GM21737 (cell line): ENCODE results near the gene PRMT7.
"Not testable (repeated sequence)": the region's sequence is repeated elsewhere in the genome, so short reads cannot be mapped to it uniquely, and the experiment has no call there.

Experiments
- ATAC-seq: cut with Tn5 transposase; IDR thresholded peaks from one replicate; pipeline ENCODE4 v1.9.1; 2021; ENCODE audit warnings: mild to moderate bottlenecking, moderate library complexity; ENCODE audit not compliant: unreplicated experiment

PRMT7 gene

GRCh38 chr16:68283801-68284598, 26.8 kb upstream of the PRMT7 start:
- no peak for ATAC-seq

GRCh38 chr16:68284847-68285246, 26.0 kb upstream of the PRMT7 start:
- peak; percentile 44 for ATAC-seq

- no peak for ATAC-seq
Measured at GRCh38 chr16:68285683-68286082, 25.1 kb upstream of the PRMT7 start.

- ATAC-seq = no peak
Measured at GRCh38 chr16:68286153-68287074, 24.4 kb upstream of the PRMT7 start.

GRCh38 chr16:68287276-68288251, 23.3 kb upstream of the PRMT7 start:
- ATAC-seq = no peak

- no peak for ATAC-seq
Measured at GRCh38 chr16:68288252-68288650, 22.6 kb upstream of the PRMT7 start.

- not testable (repeated sequence) for ATAC-seq
Measured at GRCh38 chr16:68288796-68289195, 22.0 kb upstream of the PRMT7 start.

- ATAC-seq = no peak
Measured at GRCh38 chr16:68289202-68289601, 21.6 kb upstream of the PRMT7 start.

GRCh38 chr16:68289621-68290329, 21.0 kb upstream of the PRMT7 start:
- peak; percentile 86 for ATAC-seq

- no peak for ATAC-seq
Measured at GRCh38 chr16:68290450-68290849, 20.4 kb upstream of the PRMT7 start.

- ATAC-seq = no peak
Measured at GRCh38 chr16:68291227-68291626, 19.6 kb upstream of the PRMT7 start.

- no peak for ATAC-seq
Measured at GRCh38 chr16:68292425-68292824, 18.4 kb upstream of the PRMT7 start.

- no peak for ATAC-seq
Measured at GRCh38 chr16:68296291-68296690, 14.5 kb upstream of the PRMT7 start.

- ATAC-seq = no peak
Measured at GRCh38 chr16:68296693-68297092, 14.1 kb upstream of the PRMT7 start.

- no peak for ATAC-seq
Measured at GRCh38 chr16:68297908-68298307, 12.9 kb upstream of the PRMT7 start.

- no peak for ATAC-seq
Measured at GRCh38 chr16:68298312-68298711, 12.5 kb upstream of the PRMT7 start.

GRCh38 chr16:68298907-68299561, 11.8 kb upstream of the PRMT7 start:
- no peak for ATAC-seq

- ATAC-seq = no peak
Measured at GRCh38 chr16:68299571-68300453, 11.0 kb upstream of the PRMT7 start.
